GM12878 (cell line): ENCODE results near the gene RCAN1. TPM values are rescaled to one million over a fixed set of nuclear protein-coding genes. Genes with fewer than 3 reads are reported as not detected.

ENCODE experiments used
- BHLHE40 ChIP-seq, 2 experiments: fragments of 450-650 bp in 1 of 2; IDR thresholded peaks; 2 replicates each; pipeline ENCODE4 v1.6.1; 2011 to 2017; ENCODE audit warnings: low read depth in 2 of 2, borderline replicate concordance in 1 of 2, improper control_type of control experiment in 1 of 2, low read length in 1 of 2, mild to moderate bottlenecking in 1 of 2
- BMI1 ChIP-seq: fragments of 450-650 bp; IDR thresholded peaks from 2 replicates; pipeline ENCODE4 v1.6.1; 2016; ENCODE audit warnings: mild to moderate bottlenecking, moderate library complexity, borderline replicate concordance
- CBFB ChIP-seq: IDR thresholded peaks from 2 replicates; pipeline ENCODE4 v1.6.1; 2016; ENCODE audit warnings: antibody characterized with exemption, low read depth
- CHD1 ChIP-seq: IDR thresholded peaks from 2 replicates; pipeline ENCODE4 v1.6.1; 2012; ENCODE audit warnings: low read depth, low read length, improper control_type of control experiment
- DPF2 ChIP-seq: fragments of 450-650 bp; IDR thresholded peaks from 2 replicates; pipeline ENCODE4 v1.6.1; 2017; ENCODE audit warnings: mild to moderate bottlenecking
- ESRRA ChIP-seq: IDR thresholded peaks from 2 replicates; pipeline ENCODE4 v1.6.1; 2012; ENCODE audit warnings: mild to moderate bottlenecking, low read length, improper control_type of control experiment
- NFXL1 ChIP-seq: fragments of 450-650 bp; IDR thresholded peaks from 2 replicates; pipeline ENCODE4 v1.6.1; 2017; ENCODE audit warnings: antibody characterized with exemption, mild to moderate bottlenecking, borderline replicate concordance
- NFYA ChIP-seq: IDR thresholded peaks from 2 replicates; pipeline ENCODE4 v1.6.1; 2011; ENCODE audit warnings: low read depth, mild to moderate bottlenecking, low read length, improper control_type of control experiment, borderline replicate concordance
- PAX5 ChIP-seq: IDR thresholded peaks from 2 replicates; pipeline ENCODE4 v1.6.1; 2011; ENCODE audit warnings: low read depth, low read length, borderline replicate concordance
- PAX8 ChIP-seq: fragments of 450-650 bp; IDR thresholded peaks from 2 replicates; pipeline ENCODE4 v1.6.1; 2017; ENCODE audit warnings: mild to moderate bottlenecking, moderate library complexity
- RAD21 ChIP-seq: IDR thresholded peaks from 2 replicates; pipeline ENCODE4 v1.6.1; 2011; ENCODE audit warnings: mild to moderate bottlenecking, low read depth, low read length, moderate library complexity; ENCODE audit not compliant: insufficient read depth
- SMARCA5 ChIP-seq: fragments of 450-650 bp; IDR thresholded peaks from 2 replicates; pipeline ENCODE4 v1.6.1; 2017; ENCODE audit warnings: mild to moderate bottlenecking
- SREBF1 ChIP-seq: IDR thresholded peaks from 2 replicates; pipeline ENCODE4 v1.6.1; 2012; ENCODE audit warnings: mild to moderate bottlenecking, low read length
- YBX1 ChIP-seq: fragments of 450-650 bp; IDR thresholded peaks from 2 replicates; pipeline ENCODE4 v1.6.1; 2016; ENCODE audit warnings: antibody characterized with exemption
- polyA plus RNA-seq, 11 experiments: library from polyadenylated mRNA; depleted of rRNA in 4 of 11; unstranded in 6 of 11; stranded (reverse) in 5 of 11; fragments of >200 nt; fragmentation: Nextera tagmentation in 4 of 11; fragmentation: Illumina TruSeq in 1 of 11; extraction: Ambion mirVana in 4 of 11; extraction: Trizol in 1 of 11; gene quantifications; 1 replicate in 1 of 11; 2 replicates in 10 of 11; pipeline versions ENCODE4 v1.2.1 to v1.2.3, GENCODE V29; 2011 to 2016; ENCODE audit warnings: inconsistent platforms in 2 of 11, missing spikeins in 2 of 11, low read depth in 1 of 11
- total RNA-seq, 4 experiments: library from RNA; depleted of rRNA in 3 of 4; stranded (reverse); fragments of >200 nt in 3 of 4; fragmentation: Illumina TruSeq in 1 of 4; extraction: Trizol in 1 of 4; gene quantifications; 2 replicates each; pipeline versions ENCODE4 v1.2.1 to v1.2.3, GENCODE V29; 2013 to 2021
- TF ChIP-seq, protein P1 (sequence below): fragments of 450-650 bp; IDR thresholded peaks from 2 replicates; pipeline ENCODE4 v1.6.1; 2017; ENCODE audit warnings: mild to moderate bottlenecking
- TF ChIP-seq, protein P2 (sequence below): fragments of 450-650 bp; IDR thresholded peaks from 2 replicates; pipeline ENCODE4 v1.6.1; 2017; ENCODE audit warnings: mild to moderate bottlenecking, moderate library complexity
- TF ChIP-seq, protein P3 (sequence below): fragments of 450-650 bp; IDR thresholded peaks from 2 replicates; pipeline ENCODE4 v1.6.1; 2017; ENCODE audit warnings: borderline replicate concordance
- TF ChIP-seq, protein P4 (sequence below): IDR thresholded peaks from 2 replicates; pipeline ENCODE4 v1.6.1; 2012; ENCODE audit warnings: low read length, inconsistent platforms

Gene RCAN1
- total and polyA plus RNA-seq, 10 of the 15 experiments (the other 5 are each of a cell fraction or from before 2014, with no cell fraction given): 2.8 to 12.9 (median 10.5) TPM

DNA sequence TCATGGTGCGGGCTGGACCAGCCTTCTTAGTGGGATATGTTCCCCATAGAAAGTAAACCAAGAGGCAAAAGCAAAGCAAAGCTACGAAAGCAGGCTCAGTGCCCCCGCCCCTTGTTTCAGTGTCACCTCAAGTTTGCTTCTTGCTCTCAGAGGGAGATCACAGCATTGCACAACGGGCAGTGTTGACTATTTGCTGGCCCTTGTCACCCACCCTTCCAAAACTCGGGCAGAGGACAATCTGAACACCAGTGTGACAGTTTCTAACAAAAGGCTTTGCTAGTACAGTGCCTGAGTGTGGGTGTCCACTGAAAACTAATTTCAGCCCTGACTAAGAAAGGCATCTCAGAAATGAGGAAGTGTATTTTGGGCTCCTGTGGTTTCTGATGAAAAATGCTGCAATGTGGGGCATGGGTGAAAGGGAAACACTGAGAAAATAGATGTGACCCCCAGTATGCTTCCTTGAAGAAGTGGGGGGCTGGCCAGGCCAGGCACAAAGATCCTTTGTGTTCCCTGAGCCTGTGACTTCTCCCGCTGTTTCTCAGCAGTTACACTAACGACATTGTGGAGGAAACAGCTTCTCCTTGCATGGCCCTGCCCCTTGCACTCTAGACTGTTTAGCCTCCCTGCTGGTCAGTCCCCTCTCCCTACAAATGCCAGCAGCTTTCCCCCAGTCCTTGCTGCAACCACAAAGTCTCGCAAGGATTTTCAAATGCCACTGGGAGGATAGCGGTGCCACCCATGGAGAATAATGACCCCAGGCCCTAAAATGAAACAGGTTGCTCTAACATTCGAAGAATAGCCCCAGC lies 69.6 kb downstream of the RCAN1 start (continued):
- TF ChIP-seq, protein P1, sequence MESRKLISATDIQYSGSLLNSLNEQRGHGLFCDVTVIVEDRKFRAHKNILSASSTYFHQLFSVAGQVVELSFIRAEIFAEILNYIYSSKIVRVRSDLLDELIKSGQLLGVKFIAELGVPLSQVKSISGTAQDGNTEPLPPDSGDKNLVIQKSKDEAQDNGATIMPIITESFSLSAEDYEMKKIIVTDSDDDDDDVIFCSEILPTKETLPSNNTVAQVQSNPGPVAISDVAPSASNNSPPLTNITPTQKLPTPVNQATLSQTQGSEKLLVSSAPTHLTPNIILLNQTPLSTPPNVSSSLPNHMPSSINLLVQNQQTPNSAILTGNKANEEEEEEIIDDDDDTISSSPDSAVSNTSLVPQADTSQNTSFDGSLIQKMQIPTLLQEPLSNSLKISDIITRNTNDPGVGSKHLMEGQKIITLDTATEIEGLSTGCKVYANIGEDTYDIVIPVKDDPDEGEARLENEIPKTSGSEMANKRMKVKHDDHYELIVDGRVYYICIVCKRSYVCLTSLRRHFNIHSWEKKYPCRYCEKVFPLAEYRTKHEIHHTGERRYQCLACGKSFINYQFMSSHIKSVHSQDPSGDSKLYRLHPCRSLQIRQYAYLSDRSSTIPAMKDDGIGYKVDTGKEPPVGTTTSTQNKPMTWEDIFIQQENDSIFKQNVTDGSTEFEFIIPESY: no peak
- no peak for TF ChIP-seq NFYA
- peak; percentile 96 for TF ChIP-seq DPF2
- no peak for TF ChIP-seq NFXL1
- peak; percentile 88 for TF ChIP-seq SMARCA5
- TF ChIP-seq, protein P2, sequence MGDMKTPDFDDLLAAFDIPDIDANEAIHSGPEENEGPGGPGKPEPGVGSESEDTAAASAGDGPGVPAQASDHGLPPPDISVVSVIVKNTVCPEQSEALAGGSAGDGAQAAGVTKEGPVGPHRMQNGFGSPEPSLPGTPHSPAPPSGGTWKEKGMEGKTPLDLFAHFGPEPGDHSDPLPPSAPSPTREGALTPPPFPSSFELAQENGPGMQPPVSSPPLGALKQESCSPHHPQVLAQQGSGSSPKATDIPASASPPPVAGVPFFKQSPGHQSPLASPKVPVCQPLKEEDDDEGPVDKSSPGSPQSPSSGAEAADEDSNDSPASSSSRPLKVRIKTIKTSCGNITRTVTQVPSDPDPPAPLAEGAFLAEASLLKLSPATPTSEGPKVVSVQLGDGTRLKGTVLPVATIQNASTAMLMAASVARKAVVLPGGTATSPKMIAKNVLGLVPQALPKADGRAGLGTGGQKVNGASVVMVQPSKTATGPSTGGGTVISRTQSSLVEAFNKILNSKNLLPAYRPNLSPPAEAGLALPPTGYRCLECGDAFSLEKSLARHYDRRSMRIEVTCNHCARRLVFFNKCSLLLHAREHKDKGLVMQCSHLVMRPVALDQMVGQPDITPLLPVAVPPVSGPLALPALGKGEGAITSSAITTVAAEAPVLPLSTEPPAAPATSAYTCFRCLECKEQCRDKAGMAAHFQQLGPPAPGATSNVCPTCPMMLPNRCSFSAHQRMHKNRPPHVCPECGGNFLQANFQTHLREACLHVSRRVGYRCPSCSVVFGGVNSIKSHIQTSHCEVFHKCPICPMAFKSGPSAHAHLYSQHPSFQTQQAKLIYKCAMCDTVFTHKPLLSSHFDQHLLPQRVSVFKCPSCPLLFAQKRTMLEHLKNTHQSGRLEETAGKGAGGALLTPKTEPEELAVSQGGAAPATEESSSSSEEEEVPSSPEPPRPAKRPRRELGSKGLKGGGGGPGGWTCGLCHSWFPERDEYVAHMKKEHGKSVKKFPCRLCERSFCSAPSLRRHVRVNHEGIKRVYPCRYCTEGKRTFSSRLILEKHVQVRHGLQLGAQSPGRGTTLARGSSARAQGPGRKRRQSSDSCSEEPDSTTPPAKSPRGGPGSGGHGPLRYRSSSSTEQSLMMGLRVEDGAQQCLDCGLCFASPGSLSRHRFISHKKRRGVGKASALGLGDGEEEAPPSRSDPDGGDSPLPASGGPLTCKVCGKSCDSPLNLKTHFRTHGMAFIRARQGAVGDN: 0 out of 2 replicates have a peak, but pooled peaks have one; percentile 13
- no peak for TF ChIP-seq CHD1
- no peak for TF ChIP-seq YBX1
- no peak for TF ChIP-seq BMI1
- TF ChIP-seq, protein P3, sequence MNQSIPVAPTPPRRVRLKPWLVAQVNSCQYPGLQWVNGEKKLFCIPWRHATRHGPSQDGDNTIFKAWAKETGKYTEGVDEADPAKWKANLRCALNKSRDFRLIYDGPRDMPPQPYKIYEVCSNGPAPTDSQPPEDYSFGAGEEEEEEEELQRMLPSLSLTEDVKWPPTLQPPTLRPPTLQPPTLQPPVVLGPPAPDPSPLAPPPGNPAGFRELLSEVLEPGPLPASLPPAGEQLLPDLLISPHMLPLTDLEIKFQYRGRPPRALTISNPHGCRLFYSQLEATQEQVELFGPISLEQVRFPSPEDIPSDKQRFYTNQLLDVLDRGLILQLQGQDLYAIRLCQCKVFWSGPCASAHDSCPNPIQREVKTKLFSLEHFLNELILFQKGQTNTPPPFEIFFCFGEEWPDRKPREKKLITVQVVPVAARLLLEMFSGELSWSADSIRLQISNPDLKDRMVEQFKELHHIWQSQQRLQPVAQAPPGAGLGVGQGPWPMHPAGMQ: no peak
- no peak for TF ChIP-seq SREBF1
- TF ChIP-seq PAX5: peak; percentile 67; the same call in 1 of the 2 replicates
- TF ChIP-seq, protein P4, sequence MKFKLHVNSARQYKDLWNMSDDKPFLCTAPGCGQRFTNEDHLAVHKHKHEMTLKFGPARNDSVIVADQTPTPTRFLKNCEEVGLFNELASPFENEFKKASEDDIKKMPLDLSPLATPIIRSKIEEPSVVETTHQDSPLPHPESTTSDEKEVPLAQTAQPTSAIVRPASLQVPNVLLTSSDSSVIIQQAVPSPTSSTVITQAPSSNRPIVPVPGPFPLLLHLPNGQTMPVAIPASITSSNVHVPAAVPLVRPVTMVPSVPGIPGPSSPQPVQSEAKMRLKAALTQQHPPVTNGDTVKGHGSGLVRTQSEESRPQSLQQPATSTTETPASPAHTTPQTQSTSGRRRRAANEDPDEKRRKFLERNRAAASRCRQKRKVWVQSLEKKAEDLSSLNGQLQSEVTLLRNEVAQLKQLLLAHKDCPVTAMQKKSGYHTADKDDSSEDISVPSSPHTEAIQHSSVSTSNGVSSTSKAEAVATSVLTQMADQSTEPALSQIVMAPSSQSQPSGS: peak; percentile 94
- TF ChIP-seq PAX8: no peak
- no peak for TF ChIP-seq RAD21
- peak; percentile 27 to 43; a peak in 1 of 4 replicates for TF ChIP-seq BHLHE40 (IDR thresholded peaks at IDR 0.05; ENCODE audit: borderline replicate concordance in 1 of 2, low read depth in 2 of 2, low read length in 1 of 2)
- peak; percentile 96 for TF ChIP-seq CBFB
- no peak for TF ChIP-seq ESRRA
